ENCODE results near the gene EPS15.

- no peak for TF ChIP-seq CTCF (optimal IDR thresholded peaks at IDR 0.05 in 1 of 3, IDR thresholded peaks at IDR 0.05 in 1 of 3, conservative IDR thresholded peaks at IDR 0.05 in 1 of 3; ENCODE audit: extremely low read depth in 1 of 3, insufficient read depth in 2 of 3, low read length in 3 of 3)
- no peak for TF ChIP-seq EZH2 (IDR thresholded peaks at IDR 0.05; ENCODE audit: low read length)
Measured at GRCh38 chr1:51326839-51327238, 192.2 kb downstream of the EPS15 start.

Data from keratinocyte (primary cell).